Omental fat pad (tissue), 4 donors: ENCODE results near the gene PRDM5. TPM values are rescaled to one million over a fixed set of nuclear protein-coding genes. Genes with fewer than 3 reads are reported as not detected.

Source experiments
- ATAC-seq: fragments of 150-250 bp; one replicate; pipeline ENCODE4 v1.9.1; 2016; ENCODE audit warnings: mild to moderate bottlenecking, moderate library complexity; ENCODE audit not compliant: low FRiP score
- DNase-seq: peaks from one replicate; pipeline ENCODE4 v3.0.0-alpha.2; 2019; ENCODE audit warnings: low spot score
- total RNA-seq, 4 donors: library from RNA; depleted of rRNA; stranded (reverse); fragments of >200 nt; gene quantifications; one replicate each; pipeline ENCODE4 v1.1.0, GENCODE V29; 2016
- TF ChIP-seq, protein P1 (sequence below), 3 donors: fragments of 450-650 bp; IDR thresholded peaks; one replicate each; pipeline ENCODE4 v1.5.1; 2016 to 2017; ENCODE audit warnings: antibody characterized with exemption in 3 of 3, mild to moderate bottlenecking in 3 of 3, moderate library complexity in 2 of 3

The PRDM5 gene
- total RNA-seq, 4 donors from 2014 or later: 6.0 to 18.8 (median 12.0) TPM

DNA sequence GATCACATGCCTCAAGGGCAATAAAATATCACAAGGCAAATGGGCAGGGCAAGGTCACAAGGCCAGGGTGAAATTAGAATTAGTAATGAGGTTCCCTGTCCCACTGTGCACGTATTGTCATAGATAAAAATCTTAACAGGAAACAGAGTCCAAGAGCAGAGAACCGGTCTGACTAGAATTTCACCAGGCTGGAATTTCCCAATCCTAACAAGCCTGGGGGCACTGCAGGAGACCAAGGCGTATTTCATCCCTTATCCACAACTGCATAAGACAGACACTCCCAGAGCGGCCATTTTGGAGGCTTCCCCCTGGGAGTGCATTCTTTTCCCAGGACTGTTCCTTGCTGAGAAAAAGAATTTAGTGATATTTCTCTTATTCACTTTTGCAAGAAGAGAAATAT, 25.9 kb upstream of the PRDM5 start:
- ATAC-seq: no peak
- no peak for DNase-seq
- TF ChIP-seq, protein P1, sequence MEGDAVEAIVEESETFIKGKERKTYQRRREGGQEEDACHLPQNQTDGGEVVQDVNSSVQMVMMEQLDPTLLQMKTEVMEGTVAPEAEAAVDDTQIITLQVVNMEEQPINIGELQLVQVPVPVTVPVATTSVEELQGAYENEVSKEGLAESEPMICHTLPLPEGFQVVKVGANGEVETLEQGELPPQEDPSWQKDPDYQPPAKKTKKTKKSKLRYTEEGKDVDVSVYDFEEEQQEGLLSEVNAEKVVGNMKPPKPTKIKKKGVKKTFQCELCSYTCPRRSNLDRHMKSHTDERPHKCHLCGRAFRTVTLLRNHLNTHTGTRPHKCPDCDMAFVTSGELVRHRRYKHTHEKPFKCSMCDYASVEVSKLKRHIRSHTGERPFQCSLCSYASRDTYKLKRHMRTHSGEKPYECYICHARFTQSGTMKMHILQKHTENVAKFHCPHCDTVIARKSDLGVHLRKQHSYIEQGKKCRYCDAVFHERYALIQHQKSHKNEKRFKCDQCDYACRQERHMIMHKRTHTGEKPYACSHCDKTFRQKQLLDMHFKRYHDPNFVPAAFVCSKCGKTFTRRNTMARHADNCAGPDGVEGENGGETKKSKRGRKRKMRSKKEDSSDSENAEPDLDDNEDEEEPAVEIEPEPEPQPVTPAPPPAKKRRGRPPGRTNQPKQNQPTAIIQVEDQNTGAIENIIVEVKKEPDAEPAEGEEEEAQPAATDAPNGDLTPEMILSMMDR (IDR thresholded peaks at IDR 0.05): no peak

DNA sequence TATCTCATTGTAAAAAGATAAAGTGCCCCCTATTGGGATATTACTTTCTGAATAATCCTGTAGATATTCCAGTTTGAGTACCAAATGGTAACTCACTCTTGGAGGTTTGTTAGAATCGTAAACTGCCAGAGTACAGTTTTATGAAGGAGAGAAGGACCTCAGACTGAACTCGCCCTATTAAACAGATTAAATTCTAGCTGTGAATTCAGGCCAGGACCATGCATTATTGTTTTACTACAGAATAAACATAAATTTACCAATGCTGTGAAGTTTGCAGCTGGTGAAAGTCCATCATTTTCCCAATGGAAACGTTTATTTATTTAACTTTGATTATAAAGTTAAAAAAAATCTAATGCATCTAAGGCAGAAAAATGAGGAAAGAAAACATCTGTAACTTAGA, 20.2 kb upstream of the PRDM5 start:
- no peak for DNase-seq
- TF ChIP-seq, protein P1 (IDR thresholded peaks at IDR 0.05): no peak
- ATAC-seq: no peak

DNA sequence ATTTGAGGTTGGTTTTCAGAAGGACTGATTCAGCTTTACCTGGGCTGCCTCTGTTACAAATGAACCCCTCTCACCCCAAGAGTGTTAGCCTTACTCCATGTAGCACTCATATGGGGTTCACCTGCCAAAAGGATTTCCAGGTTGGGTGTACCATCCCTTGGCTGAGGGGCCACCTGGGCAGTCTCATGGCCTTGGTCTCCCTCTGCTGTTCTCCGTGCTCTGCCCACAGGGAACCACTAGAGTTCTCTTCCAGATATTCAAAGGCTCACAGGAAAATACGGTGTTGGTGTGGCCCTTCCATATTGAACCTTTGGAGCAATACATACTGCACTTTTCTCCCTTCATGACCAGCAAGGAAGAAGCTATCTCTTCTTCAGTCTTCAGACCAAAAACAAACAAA, 18.0 kb upstream of the PRDM5 start:
- TF ChIP-seq, protein P1 (IDR thresholded peaks at IDR 0.05): no peak
- ATAC-seq: no peak
- no peak for DNase-seq

DNA sequence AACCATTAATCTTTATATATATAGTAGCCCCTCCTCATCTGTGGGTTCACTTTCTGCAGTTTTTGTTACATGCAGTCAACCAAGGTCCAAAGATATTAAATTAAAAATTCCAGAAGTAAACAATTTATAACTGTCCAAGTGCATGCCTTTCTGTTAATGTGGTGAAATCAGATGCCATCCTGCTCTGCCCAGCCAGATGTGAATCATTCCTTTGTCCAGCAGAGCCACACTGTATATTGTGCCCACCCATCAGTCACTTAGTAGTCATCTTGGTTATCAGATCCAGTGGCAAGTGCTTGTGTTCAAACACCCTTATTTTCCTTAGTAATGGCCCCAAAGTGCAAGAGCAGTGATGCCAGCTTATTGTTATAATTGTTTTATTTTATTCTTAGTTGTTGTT, 17.2 kb upstream of the PRDM5 start:
- no peak for DNase-seq
- TF ChIP-seq, protein P1 (IDR thresholded peaks at IDR 0.05): no peak

DNA sequence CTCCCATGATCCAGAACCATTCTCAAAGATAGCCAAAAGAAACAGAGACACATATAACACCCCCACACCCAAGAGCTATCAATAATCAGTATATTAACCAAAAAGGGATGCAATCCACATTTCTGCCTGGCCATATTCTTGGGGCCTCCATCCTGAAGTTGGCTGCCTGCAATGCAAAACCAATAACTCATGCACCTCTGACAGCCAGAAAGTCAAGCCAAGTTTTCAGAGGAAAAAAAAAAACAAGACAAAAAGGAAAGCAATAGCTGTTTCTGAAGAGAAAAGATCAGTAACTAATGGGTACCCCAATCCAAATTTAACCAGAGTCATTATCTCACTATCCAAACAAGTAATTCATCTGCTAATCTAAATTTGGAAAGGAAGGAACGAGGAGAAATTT, 7.3 kb upstream of the PRDM5 start:
- TF ChIP-seq, protein P1 (IDR thresholded peaks at IDR 0.05): no peak
- no peak for ATAC-seq

More for the DNA sequence above, 17.2 kb upstream of the PRDM5 start:
- ATAC-seq: no peak

DNA sequence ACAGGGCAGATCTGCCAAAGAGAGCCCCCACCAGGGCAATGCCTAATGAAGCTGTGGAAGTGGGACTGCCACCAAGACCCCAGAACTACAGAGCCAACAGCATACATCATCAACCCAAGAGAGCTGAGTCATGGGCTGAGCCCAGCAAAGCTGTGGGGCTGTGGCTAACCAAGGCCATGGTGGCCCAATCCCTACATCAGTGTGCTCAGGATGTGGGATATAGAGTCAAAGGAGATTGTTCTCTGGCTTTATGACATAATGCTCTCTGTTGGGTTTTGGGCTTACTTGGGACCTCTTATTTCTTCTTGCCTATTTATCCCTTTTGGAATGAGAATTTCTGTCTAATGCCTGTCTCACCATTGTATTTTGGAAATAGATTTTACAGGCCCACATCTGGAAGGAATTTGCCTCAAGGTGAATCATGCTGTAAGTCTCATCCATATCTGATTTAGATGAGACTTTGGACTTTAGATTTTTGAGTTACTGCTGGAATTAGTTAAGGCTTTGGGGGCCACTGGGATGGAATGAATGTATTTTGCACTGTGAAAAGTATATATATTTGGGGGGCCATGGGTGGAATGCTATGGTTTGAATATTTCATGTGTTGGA, 5.4 kb upstream of the PRDM5 start:
- ATAC-seq (no peak), DNase-seq (no peak)
- TF ChIP-seq, protein P1 (IDR thresholded peaks at IDR 0.05): no peak

More for the DNA sequence above, 7.3 kb upstream of the PRDM5 start:
- no peak for DNase-seq

DNA sequence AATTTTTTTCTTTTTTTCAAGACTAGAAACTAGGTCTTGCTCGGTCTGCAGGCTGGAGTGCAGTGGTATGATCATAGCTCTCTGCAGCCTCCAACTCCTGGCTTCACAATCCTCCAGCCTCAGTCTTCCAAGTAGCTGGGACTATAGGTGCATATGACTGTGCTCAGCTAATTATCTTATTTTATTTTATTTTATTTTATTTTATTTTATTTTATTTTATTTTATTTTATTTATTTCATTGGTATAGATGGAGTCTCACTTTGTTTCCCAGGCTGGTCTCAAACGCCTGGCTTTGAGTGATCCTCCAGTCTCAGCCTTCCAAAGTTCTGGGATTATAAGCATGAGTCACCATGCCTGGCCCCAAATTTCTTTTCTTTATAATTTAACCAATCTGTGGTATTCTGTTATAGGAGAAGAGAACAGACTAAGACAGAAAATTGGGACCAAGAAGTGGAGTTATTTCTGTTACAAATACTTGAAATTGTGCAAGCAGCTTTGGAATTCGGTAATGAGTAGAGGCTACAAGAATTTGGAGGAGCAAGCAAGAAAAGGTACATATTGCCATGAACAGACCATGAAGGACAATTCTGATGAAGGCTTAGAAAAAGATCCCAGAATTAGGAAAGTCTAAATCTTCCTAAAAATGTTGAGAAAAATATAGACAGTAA, 4.0 kb upstream of the PRDM5 start:
- DNase-seq: no peak
- no peak for ATAC-seq
- TF ChIP-seq, protein P1 (IDR thresholded peaks at IDR 0.05): no peak
